Mononuclear cell (primary cell): Measurements from ENCODE around the gene PRAMEF2. TPM values are rescaled to one million over a fixed set of nuclear protein-coding genes. Genes with fewer than 3 reads are reported as not detected.
"Not testable (repeated sequence)": the region's sequence is repeated elsewhere in the genome, so short reads cannot be mapped to it uniquely, and the experiment has no call there.

Source experiments
- H3K27me3 ChIP-seq: 2 replicates; pipeline ENCODE4 v1.6.0; 2011; ENCODE audit warnings: low read length, control low read depth; ENCODE audit not compliant: insufficient read depth
- H3K4me1 ChIP-seq: 2 replicates; pipeline ENCODE4 v1.5.1; 2011; ENCODE audit warnings: mild to moderate bottlenecking, low read length, control low read depth; ENCODE audit not compliant: insufficient read depth
- H3K4me3 ChIP-seq: 2 replicates; pipeline ENCODE4 v1.5.1; 2011; ENCODE audit warnings: mild to moderate bottlenecking, low read length, moderate library complexity
- H3K9me3 ChIP-seq: 2 replicates; pipeline ENCODE4 v1.5.1; 2011; ENCODE audit warnings: low read depth, mild to moderate bottlenecking, control low read depth, low read length
- total RNA-seq: library from RNA; depleted of rRNA; stranded (reverse); fragments of >200 nt; gene quantifications from one replicate; pipeline ENCODE4 v1.2.3, GENCODE V29; 2012

PRAMEF2 gene
- 0.10 TPM for total RNA-seq

GRCh38 chr1:12856786-12857185 lies at the start of gene PRAMEF2:
Gene PRAMEF2 (plus strand): TSS chr1:12857086. CDS start chr1:12859010, 1,924 bp downstream.
- not testable (repeated sequence) for H3K4me1 ChIP-seq, H3K9me3 ChIP-seq, H3K4me3 ChIP-seq, H3K27me3 ChIP-seq

- Histone ChIP-seq H3K4me3 (no peak overlapping the region), H3K27me3 (no peaks in the 10 kb centered on the region), H3K9me3 (no peaks in the 10 kb centered on the region), H3K4me1 (no peaks in the 10 kb centered on the region)
Observed at GRCh38 chr1:12809933-12810332, 47.0 kb upstream of the PRAMEF2 start.

GRCh38 chr1:12810691-12811408 lies 46.0 kb upstream of the PRAMEF2 start:
- H3K27me3 ChIP-seq: no peaks in the 10 kb centered on the region
- H3K4me1 ChIP-seq: no peaks in the 10 kb centered on the region
- H3K9me3 ChIP-seq: no peaks in the 10 kb centered on the region
- H3K4me3 ChIP-seq: no peak overlapping the region

GRCh38 chr1:12811409-12811784 lies 45.5 kb upstream of the PRAMEF2 start:
- Histone ChIP-seq H3K27me3 (no peaks in the 10 kb centered on the region), H3K4me3 (no peak overlapping the region), H3K4me1 (no peaks in the 10 kb centered on the region), H3K9me3 (no peaks in the 10 kb centered on the region)

- H3K9me3 ChIP-seq, H3K4me1 ChIP-seq, H3K4me3 ChIP-seq, H3K27me3 ChIP-seq: not testable (repeated sequence)
Observed at GRCh38 chr1:12819061-12819460, 37.8 kb upstream of the PRAMEF2 start.

- H3K4me1 ChIP-seq, H3K27me3 ChIP-seq, H3K9me3 ChIP-seq, H3K4me3 ChIP-seq: not testable (repeated sequence)
Observed at GRCh38 chr1:12831310-12831709, 25.6 kb upstream of the PRAMEF2 start, which contains the start of gene PRAMEF11. Gene PRAMEF11 (minus strand): TSS chr1:12831410. CDS start chr1:12828789, 2,621 bp downstream.

GRCh38 chr1:12833251-12833650 lies 23.6 kb upstream of the PRAMEF2 start:
- H3K4me1 ChIP-seq, H3K27me3 ChIP-seq, H3K9me3 ChIP-seq, H3K4me3 ChIP-seq: not testable (repeated sequence)

GRCh38 chr1:12848620-12849019 lies 8.3 kb upstream of the PRAMEF2 start, which contains the start of gene HNRNPCL1:
Gene HNRNPCL1 (minus strand): TSS chr1:12848720. CDS start chr1:12848289, 431 bp downstream.
- not testable (repeated sequence) for H3K4me3 ChIP-seq, H3K27me3 ChIP-seq, H3K4me1 ChIP-seq, H3K9me3 ChIP-seq

GRCh38 chr1:12851779-12852178 lies 5.1 kb upstream of the PRAMEF2 start:
- Histone ChIP-seq H3K4me1 (no peaks in the 10 kb centered on the region), H3K9me3 (no peaks in the 10 kb centered on the region), H3K27me3 (no peaks in the 10 kb centered on the region), H3K4me3 (no peak overlapping the region)

GRCh38 chr1:12863131-12863880 lies 6.4 kb downstream of the PRAMEF2 start:
- H3K27me3 ChIP-seq, H3K4me3 ChIP-seq, H3K9me3 ChIP-seq, H3K4me1 ChIP-seq: not testable (repeated sequence)

GRCh38 chr1:12878453-12878852 lies 21.6 kb downstream of the PRAMEF2 start:
- H3K4me3 ChIP-seq, H3K4me1 ChIP-seq, H3K9me3 ChIP-seq, H3K27me3 ChIP-seq: not testable (repeated sequence)

GRCh38 chr1:12886101-12886500 lies 29.2 kb downstream of the PRAMEF2 start, which contains the start of gene PRAMEF4:
Gene PRAMEF4 (minus strand): TSS chr1:12886201. CDS start chr1:12883394, 2,807 bp downstream.
- H3K4me3 ChIP-seq, H3K4me1 ChIP-seq, H3K27me3 ChIP-seq, H3K9me3 ChIP-seq: not testable (repeated sequence)

- H3K4me3 ChIP-seq, H3K9me3 ChIP-seq, H3K4me1 ChIP-seq, H3K27me3 ChIP-seq: not testable (repeated sequence)
Observed at GRCh38 chr1:12898170-12898569, 41.3 kb downstream of the PRAMEF2 start, which contains the start of gene PRAMEF10. Gene PRAMEF10 (minus strand): TSS chr1:12898270. CDS start chr1:12895847, 2,423 bp downstream.

- not testable (repeated sequence) for H3K27me3 ChIP-seq, H3K9me3 ChIP-seq, H3K4me3 ChIP-seq, H3K4me1 ChIP-seq
Observed at GRCh38 chr1:12899186-12899585, 42.3 kb downstream of the PRAMEF2 start.

- H3K4me1 ChIP-seq, H3K4me3 ChIP-seq, H3K9me3 ChIP-seq, H3K27me3 ChIP-seq: not testable (repeated sequence)
Observed at GRCh38 chr1:12903793-12904572, 47.1 kb downstream of the PRAMEF2 start.
